H9 (cell line): ENCODE results near the gene DNM2. TPM values are rescaled to one million over a fixed set of nuclear protein-coding genes. Genes with fewer than 3 reads are reported as not detected.

ENCODE experiments used
- DNase-seq: peaks from one replicate; pipeline ENCODE4 v3.0.0-alpha.2; 2017
- H2AFZ ChIP-seq: one replicate; pipeline ENCODE4 v1.6.1; 2013; ENCODE audit warnings: mild to moderate bottlenecking, low read length, control low read depth, moderate library complexity
- H2AK5ac ChIP-seq: 2 replicates; pipeline ENCODE4 v1.6.1; 2013; ENCODE audit warnings: low read length, control low read depth, mixed read lengths; ENCODE audit not compliant: insufficient read length
- H2BK120ac ChIP-seq: one replicate; pipeline ENCODE4 v1.6.1; 2013; ENCODE audit warnings: low read depth, mild to moderate bottlenecking, low read length, control low read depth, inconsistent platforms; ENCODE audit not compliant: poor library complexity, severe bottlenecking
- H2BK12ac ChIP-seq: 2 replicates; pipeline ENCODE4 v1.6.1; 2013; ENCODE audit warnings: low read length, control low read depth, mixed read lengths, low read depth; ENCODE audit not compliant: insufficient read length
- H2BK15ac ChIP-seq: 2 replicates; pipeline ENCODE4 v1.6.1; 2013; ENCODE audit warnings: low read depth, low read length, control low read depth
- H2BK20ac ChIP-seq: one replicate; pipeline ENCODE4 v1.6.1; 2013; ENCODE audit warnings: low read depth, mild to moderate bottlenecking, low read length, control low read depth, inconsistent platforms; ENCODE audit not compliant: poor library complexity, severe bottlenecking
- H2BK5ac ChIP-seq: 2 replicates; pipeline ENCODE4 v1.6.1; 2013; ENCODE audit warnings: low read length, control low read depth, mixed read lengths; ENCODE audit not compliant: insufficient read length
- H3K14ac ChIP-seq: 2 replicates; pipeline ENCODE4 v1.6.1; 2013; ENCODE audit warnings: low read length, control low read depth; ENCODE audit not compliant: insufficient read depth
- H3K18ac ChIP-seq: 2 replicates; pipeline ENCODE4 v1.6.1; 2013; ENCODE audit warnings: low read depth, mild to moderate bottlenecking, mixed read lengths, low read length, control low read depth; ENCODE audit not compliant: insufficient read length
- H3K23ac ChIP-seq: 2 replicates; pipeline ENCODE4 v1.6.1; 2013; ENCODE audit warnings: low read length, control low read depth, mixed read lengths, low read depth; ENCODE audit not compliant: insufficient read length
- H3K23me2 ChIP-seq: 2 replicates; pipeline ENCODE4 v1.6.1; 2013; ENCODE audit warnings: low read depth, mild to moderate bottlenecking, mixed read lengths, low read length, control low read depth; ENCODE audit not compliant: insufficient read length, poor library complexity, severe bottlenecking
- H3K27ac ChIP-seq: 2 replicates; pipeline ENCODE4 v1.5.1; 2013; ENCODE audit warnings: low read length, control low read depth, mixed read lengths, low read depth; ENCODE audit not compliant: insufficient read length
- H3K27me3 ChIP-seq: 2 replicates; pipeline ENCODE4 v1.6.1; 2013; ENCODE audit warnings: low read length, control low read depth, inconsistent platforms; ENCODE audit not compliant: insufficient read depth
- H3K4ac ChIP-seq: 2 replicates; pipeline ENCODE4 v1.6.1; 2013; ENCODE audit warnings: low read depth, mild to moderate bottlenecking, control low read depth, inconsistent platforms, low read length, moderate library complexity
- H3K4me1 ChIP-seq: 2 replicates; pipeline ENCODE4 v1.6.1; 2013; ENCODE audit warnings: low read length, control low read depth, inconsistent platforms; ENCODE audit not compliant: insufficient read depth
- H3K4me2 ChIP-seq: 2 replicates; pipeline ENCODE4 v1.6.1; 2013; ENCODE audit warnings: low read length, control low read depth, mixed read lengths; ENCODE audit not compliant: insufficient read length, insufficient read depth
- H3K56ac ChIP-seq: 2 replicates; pipeline ENCODE4 v1.6.1; 2013; ENCODE audit warnings: low read depth, mild to moderate bottlenecking, mixed read lengths, low read length, control low read depth; ENCODE audit not compliant: insufficient read length
- H3K79me1 ChIP-seq: 2 replicates; pipeline ENCODE4 v1.6.1; 2013; ENCODE audit warnings: low read depth, mild to moderate bottlenecking, moderate library complexity, low read length, control low read depth, inconsistent platforms; ENCODE audit not compliant: insufficient read depth, poor library complexity, severe bottlenecking
- H3K79me2 ChIP-seq: 2 replicates; pipeline ENCODE4 v1.6.1; 2013; ENCODE audit warnings: low read length, control low read depth, inconsistent platforms; ENCODE audit not compliant: insufficient read depth
- H3K9ac ChIP-seq: 2 replicates; pipeline ENCODE4 v1.6.1; 2013; ENCODE audit warnings: low read length, control low read depth, mixed read lengths; ENCODE audit not compliant: insufficient read length; ENCODE audit errors: extremely low read depth
- H3K9me3 ChIP-seq: one replicate; pipeline ENCODE4 v1.6.1; 2013; ENCODE audit warnings: low read depth, low read length, inconsistent platforms; ENCODE audit not compliant: control insufficient read depth
- H3T11ph ChIP-seq: one replicate; pipeline ENCODE4 v1.6.1; 2013; ENCODE audit warnings: mild to moderate bottlenecking, low read length, control low read depth, inconsistent platforms
- H4K20me1 ChIP-seq: one replicate; pipeline ENCODE4 v1.6.1; 2013; ENCODE audit not compliant: control insufficient read depth, insufficient read length, insufficient read depth
- H4K5ac ChIP-seq: 2 replicates; pipeline ENCODE4 v1.6.1; 2013; ENCODE audit warnings: low read depth, mild to moderate bottlenecking, mixed read lengths, low read length, control low read depth; ENCODE audit not compliant: insufficient read length
- H4K8ac ChIP-seq: replicated peaks from 2 replicates; pipeline ENCODE4 v1.6.1; 2013; ENCODE audit warnings: low read length, control low read depth, mixed read lengths, low read depth; ENCODE audit not compliant: insufficient read length
- H4K91ac ChIP-seq: 2 replicates; pipeline ENCODE4 v1.6.1; 2013; ENCODE audit warnings: low read depth, mild to moderate bottlenecking, moderate library complexity, mixed read lengths, low read length, control low read depth; ENCODE audit not compliant: insufficient read length
- H3K27ac Mint-ChIP-seq, 3 experiments: 2 replicates in 2 of 3; 3 replicates in 1 of 3; pipeline ENCODE4 v1.8.0; 2020 to 2021; ENCODE audit warnings: mixed read lengths in 3 of 3, mild to moderate bottlenecking in 1 of 3, moderate library complexity in 1 of 3
- H3K27me3 Mint-ChIP-seq: 2 replicates; pipeline ENCODE4 v1.8.0; 2021; ENCODE audit warnings: low read depth, mild to moderate bottlenecking, moderate library complexity, mixed read lengths
- H3K36me3 Mint-ChIP-seq, 3 experiments: 2 replicates in 2 of 3; 3 replicates in 1 of 3; pipeline ENCODE4 v1.8.0; 2020 to 2021; ENCODE audit warnings: low read depth in 3 of 3, mixed read lengths in 3 of 3; ENCODE audit not compliant: insufficient read depth in 1 of 3
- H3K4me1 Mint-ChIP-seq, 2 experiments: 2 replicates each; pipeline ENCODE4 v1.8.0; 2020; ENCODE audit warnings: mixed read lengths in 2 of 2
- H3K4me3 Mint-ChIP-seq, 2 experiments: 2 replicates in 1 of 2; 3 replicates in 1 of 2; pipeline ENCODE4 v1.8.0; 2020 to 2021; ENCODE audit warnings: mild to moderate bottlenecking in 2 of 2, mixed read lengths in 2 of 2, moderate library complexity in 1 of 2
- H3K9me3 Mint-ChIP-seq, 2 experiments: 2 replicates in 1 of 2; 3 replicates in 1 of 2; pipeline ENCODE4 v1.8.0; 2020; ENCODE audit warnings: mild to moderate bottlenecking in 2 of 2, mixed read lengths in 2 of 2, moderate library complexity in 1 of 2
- WGBS: extraction: QIAGEN DNeasy Blood & Tissue Kit; methylation state at CpG from one replicate; pipeline ENCODE4 v1.1.7; 2013; ENCODE audit warnings: missing lambda C conversion rate, low lambda C conversion rate, mixed read lengths; ENCODE audit not compliant: insufficient read length; ENCODE audit errors: extremely low coverage; 5-methylcytosine and 5-hydroxymethylcytosine counted together
- total RNA-seq: library from RNA; stranded (reverse); gene quantifications from 2 replicates; pipeline ENCODE4 v1.2.1, GENCODE V29; 2021
- TF ChIP-seq, protein P1 (sequence below): fragments of 200-600 bp; sonication (generic); conservative IDR thresholded peaks from 3 replicates; pipeline ENCODE4 v1.8.0; 2021; ENCODE audit warnings: antibody characterized with exemption, mild to moderate bottlenecking

The DNM2 gene
- total RNA-seq, 1 experiment from 2014 or later, result 152 TPM

DNA sequence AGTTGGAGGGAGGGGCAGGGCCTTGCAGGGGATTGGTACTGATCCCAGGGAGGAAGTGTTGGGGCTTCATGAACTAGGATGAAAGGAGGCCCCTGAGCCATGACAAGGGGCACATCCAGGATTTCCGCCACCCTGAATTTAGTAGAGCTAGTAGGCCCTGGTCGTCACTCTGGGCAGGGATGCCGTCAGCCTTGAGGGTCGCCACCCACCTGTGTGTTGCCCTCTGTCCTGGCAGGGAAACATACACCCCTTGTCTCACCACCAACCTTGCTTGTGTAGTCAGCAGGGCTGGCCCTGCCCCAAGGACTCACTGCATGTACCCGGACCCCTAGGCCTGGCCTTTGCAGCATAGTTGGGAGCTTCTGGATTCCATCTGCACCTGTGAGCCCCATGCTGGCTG, 26.0 kb upstream of the DNM2 start:
- Mint-ChIP-seq H3K9me3 (no peaks in the 10 kb centered on the region; a peak in 1 of 5 replicates), H3K4me3 (no peak overlapping the region), H3K27ac (peak overlapping the region; percentile 59 to 96 (median 92); a peak in 4 of 7 replicates), H3K36me3 (peaks cover 36 to 60% (median 58%) of the 10 kb centered on the region in 3 experiments; a peak in 6 of 7 replicates), H3K4me1 (peaks cover 27 to 32% of the 10 kb centered on the region in 2 experiments), H3K27me3 (peaks cover 10% of the 10 kb centered on the region)
- no peak overlapping the region for H4K91ac ChIP-seq
- H3K9me3 ChIP-seq, result no peaks in the 10 kb centered on the region
- H2BK120ac ChIP-seq, result no peak overlapping the region
- H2BK20ac ChIP-seq, result no peak overlapping the region
- no peaks in the 10 kb centered on the region for H3K79me2 ChIP-seq
- H3K79me1 ChIP-seq, result no peaks in the 10 kb centered on the region
- H3K27ac ChIP-seq, result no peak overlapping the region
- H2AFZ ChIP-seq, result no peak overlapping the region
- no peak overlapping the region for H3T11ph ChIP-seq
- no peak overlapping the region for H3K18ac ChIP-seq
- no peak overlapping the region for H3K56ac ChIP-seq
- H3K14ac ChIP-seq, result no peak overlapping the region
- no peak overlapping the region for H3K23ac ChIP-seq
- DNase-seq, result peak; percentile 23
- no CpG with 5 or more reads among the region's 5 CpGs for WGBS
- TF ChIP-seq, protein P1, sequence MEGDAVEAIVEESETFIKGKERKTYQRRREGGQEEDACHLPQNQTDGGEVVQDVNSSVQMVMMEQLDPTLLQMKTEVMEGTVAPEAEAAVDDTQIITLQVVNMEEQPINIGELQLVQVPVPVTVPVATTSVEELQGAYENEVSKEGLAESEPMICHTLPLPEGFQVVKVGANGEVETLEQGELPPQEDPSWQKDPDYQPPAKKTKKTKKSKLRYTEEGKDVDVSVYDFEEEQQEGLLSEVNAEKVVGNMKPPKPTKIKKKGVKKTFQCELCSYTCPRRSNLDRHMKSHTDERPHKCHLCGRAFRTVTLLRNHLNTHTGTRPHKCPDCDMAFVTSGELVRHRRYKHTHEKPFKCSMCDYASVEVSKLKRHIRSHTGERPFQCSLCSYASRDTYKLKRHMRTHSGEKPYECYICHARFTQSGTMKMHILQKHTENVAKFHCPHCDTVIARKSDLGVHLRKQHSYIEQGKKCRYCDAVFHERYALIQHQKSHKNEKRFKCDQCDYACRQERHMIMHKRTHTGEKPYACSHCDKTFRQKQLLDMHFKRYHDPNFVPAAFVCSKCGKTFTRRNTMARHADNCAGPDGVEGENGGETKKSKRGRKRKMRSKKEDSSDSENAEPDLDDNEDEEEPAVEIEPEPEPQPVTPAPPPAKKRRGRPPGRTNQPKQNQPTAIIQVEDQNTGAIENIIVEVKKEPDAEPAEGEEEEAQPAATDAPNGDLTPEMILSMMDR, result no peak
- no peak overlapping the region for H2BK15ac ChIP-seq
- no peaks in the 10 kb centered on the region for H3K4me1 ChIP-seq
- H2AK5ac ChIP-seq, result no peak overlapping the region
- H3K27me3 ChIP-seq, result no peaks in the 10 kb centered on the region
- no peaks in the 10 kb centered on the region for H3K23me2 ChIP-seq
- no peaks in the 10 kb centered on the region for H4K20me1 ChIP-seq
- no peak overlapping the region for H4K5ac ChIP-seq
- no peak overlapping the region for H2BK5ac ChIP-seq
- H3K4me2 ChIP-seq, result no peak overlapping the region
- H4K8ac ChIP-seq, result no peak overlapping the region
- H2BK12ac ChIP-seq, result no peak overlapping the region
- no peak overlapping the region for H3K9ac ChIP-seq
- no peak overlapping the region for H3K4ac ChIP-seq
